ENCODE data around the gene CCNH. TPM values are rescaled to one million over a fixed set of nuclear protein-coding genes. Genes with fewer than 3 reads are reported as not detected.

CCNH gene
- total RNA-seq, 1 experiment from 2014 or later, result 63.2 TPM

GRCh38 chr5:87403409-87403808, 9.3 kb downstream of the CCNH start:
- no peaks in the 10 kb centered on the region for H4K20me1 ChIP-seq (ENCODE audit: insufficient read depth)
- ChIA-PET RAD21 (ENCODE audit: low non-redundant PET in 1 of 2, low total read pairs in 2 of 2, uncharacterized antibody in 2 of 2, unreplicated experiment in 2 of 2) (no interaction called here), CTCF (no interaction called here), POLR2A (no interaction called here)
- H3K9me3 ChIP-seq (ENCODE audit: control insufficient read depth in 1 of 2, insufficient read depth in 1 of 2, low read depth in 1 of 2, low read length in 2 of 2), result no peaks in the 10 kb centered on the region
- H3K27me3 ChIP-seq (ENCODE audit: insufficient read depth, low read length), result no peaks in the 10 kb centered on the region
- H3K4me1 ChIP-seq (ENCODE audit: control insufficient read depth in 1 of 2, insufficient read depth in 2 of 2, low read length in 2 of 2), result no peaks in the 10 kb centered on the region
- H3K79me2 ChIP-seq (ENCODE audit: insufficient read depth, low read length), result peaks cover 74% of the 10 kb centered on the region
- no TSS peak for BruUV-seq (replicated peaks)
- H3K9me2 ChIP-seq (ENCODE audit: insufficient read depth), result no peaks in the 10 kb centered on the region
- TF ChIP-seq CBX3 (IDR thresholded peaks at IDR 0.05; ENCODE audit: low read depth) (no peak), ZNF274 (IDR thresholded peaks at IDR 0.05; ENCODE audit: low read depth, low read length) (no peak), MAX (IDR thresholded peaks at IDR 0.05) (no peak), EGR1 (IDR thresholded peaks at IDR 0.05; ENCODE audit: low read depth) (no peak), ATF3 (IDR thresholded peaks at IDR 0.05) (no peak), CTCF (IDR thresholded peaks at IDR 0.05 in 2 of 3, conservative IDR thresholded peaks at IDR 0.05 in 1 of 3; ENCODE audit: borderline replicate concordance in 1 of 3, insufficient read depth in 1 of 3, low read depth in 2 of 3, low read length in 2 of 3) (no peak), SRF (IDR thresholded peaks at IDR 0.05; ENCODE audit: low read depth) (no peak), ELF1 (IDR thresholded peaks at IDR 0.05; ENCODE audit: borderline replicate concordance, low read depth) (no peak)
- ATAC-seq, result no peak
- no peak overlapping the region for H3K4me2 ChIP-seq (ENCODE audit: low read length)
- peaks cover 80 to 83% of the 10 kb centered on the region in 2 experiments for H3K36me3 ChIP-seq (ENCODE audit: control insufficient read depth in 1 of 2, insufficient read depth in 2 of 2, low read length in 2 of 2)
- no peak overlapping the region for H3K27ac ChIP-seq (ENCODE audit: low read depth, low read length)
- H2AFZ ChIP-seq (ENCODE audit: low read depth, low read length, poor library complexity, severe bottlenecking), result no peak overlapping the region
- H3K4me3 ChIP-seq (replicated peaks in 1 of 2; ENCODE audit: low read depth in 1 of 2, low read length in 2 of 2), result no peak overlapping the region
- H3K9ac ChIP-seq (ENCODE audit: low read length), result no peak overlapping the region
- intact Hi-C loops (cut with micrococcal nuclease), result no loop called here
- DNase-seq (ENCODE audit: low read depth, low spot score), result no peak

GRCh38 chr5:87401626-87402025, 11.1 kb downstream of the CCNH start:
- H3K27ac ChIP-seq (ENCODE audit: low read depth, low read length), result no peak overlapping the region
- no peaks in the 10 kb centered on the region for H3K27me3 ChIP-seq (ENCODE audit: insufficient read depth, low read length)
- no peak for DNase-seq (ENCODE audit: low read depth, low spot score)
- no peak overlapping the region for H3K9ac ChIP-seq (ENCODE audit: low read length)
- intact Hi-C loops (cut with micrococcal nuclease), result loop anchor here (2.0 kb wide), 1 partner anchor 331 kb away; no protein-coding TSS in a partner anchor
- H3K4me2 ChIP-seq (ENCODE audit: low read length), result no peak overlapping the region
- no peak for ATAC-seq
- POLR2A ChIA-PET, result interaction anchor here (2.0 kb wide), 1 partner anchor 10 kb away, joined by 4 read pairs; no protein-coding TSS in a partner anchor
- H4K20me1 ChIP-seq (ENCODE audit: insufficient read depth), result no peaks in the 10 kb centered on the region; the same call in 1 of the 2 replicates
- no peak overlapping the region for H2AFZ ChIP-seq (ENCODE audit: low read depth, low read length, poor library complexity, severe bottlenecking)
- no peak overlapping the region for H3K4me3 ChIP-seq (replicated peaks in 1 of 2; ENCODE audit: low read depth in 1 of 2, low read length in 2 of 2)
- CTCF ChIA-PET, result no interaction called here
- peaks cover 74% of the 10 kb centered on the region for H3K79me2 ChIP-seq (ENCODE audit: insufficient read depth, low read length)
- H3K4me1 ChIP-seq (ENCODE audit: control insufficient read depth in 1 of 2, insufficient read depth in 2 of 2, low read length in 2 of 2), result no peaks in the 10 kb centered on the region
- H3K9me3 ChIP-seq (ENCODE audit: control insufficient read depth in 1 of 2, insufficient read depth in 1 of 2, low read depth in 1 of 2, low read length in 2 of 2), result no peaks in the 10 kb centered on the region
- no peaks in the 10 kb centered on the region for H3K9me2 ChIP-seq (ENCODE audit: insufficient read depth)
- H3K36me3 ChIP-seq (ENCODE audit: control insufficient read depth in 1 of 2, insufficient read depth in 2 of 2, low read length in 2 of 2), result peaks cover 76 to 80% of the 10 kb centered on the region in 2 experiments
- RAD21 ChIA-PET (ENCODE audit: low non-redundant PET in 1 of 2, low total read pairs in 2 of 2, uncharacterized antibody in 2 of 2, unreplicated experiment in 2 of 2), result no interaction called here
- BruUV-seq (replicated peaks), result no TSS peak
- TF ChIP-seq ELF1 (IDR thresholded peaks at IDR 0.05; ENCODE audit: borderline replicate concordance, low read depth) (no peak), FOSL1 (IDR thresholded peaks at IDR 0.05; ENCODE audit: low read depth) (no peak), ZBTB33 (IDR thresholded peaks at IDR 0.05; ENCODE audit: extremely low read depth, insufficient replicate concordance, low read length) (no peak), SP1 (IDR thresholded peaks at IDR 0.05; ENCODE audit: low read depth) (no peak), POLR2AphosphoS5 (IDR thresholded peaks at IDR 0.05; ENCODE audit: low read depth, low read length) (no peak), CTCF (IDR thresholded peaks at IDR 0.05 in 2 of 3, conservative IDR thresholded peaks at IDR 0.05 in 1 of 3; ENCODE audit: borderline replicate concordance in 1 of 3, insufficient read depth in 1 of 3, low read depth in 2 of 3, low read length in 2 of 3) (no peak), SRF (IDR thresholded peaks at IDR 0.05; ENCODE audit: low read depth) (no peak), ZNF274 (IDR thresholded peaks at IDR 0.05; ENCODE audit: low read depth, low read length) (no peak), CEBPB (IDR thresholded peaks at IDR 0.05; ENCODE audit: low read depth) (no peak)

Data from HCT116 (cell line).